Measurements from ENCODE around the gene SCN3A. TPM values are rescaled to one million over a fixed set of nuclear protein-coding genes. Genes with fewer than 3 reads are reported as not detected.

Gene SCN3A
- total RNA-seq, 1 donor from 2014 or later, result 0.30 TPM

DNA sequence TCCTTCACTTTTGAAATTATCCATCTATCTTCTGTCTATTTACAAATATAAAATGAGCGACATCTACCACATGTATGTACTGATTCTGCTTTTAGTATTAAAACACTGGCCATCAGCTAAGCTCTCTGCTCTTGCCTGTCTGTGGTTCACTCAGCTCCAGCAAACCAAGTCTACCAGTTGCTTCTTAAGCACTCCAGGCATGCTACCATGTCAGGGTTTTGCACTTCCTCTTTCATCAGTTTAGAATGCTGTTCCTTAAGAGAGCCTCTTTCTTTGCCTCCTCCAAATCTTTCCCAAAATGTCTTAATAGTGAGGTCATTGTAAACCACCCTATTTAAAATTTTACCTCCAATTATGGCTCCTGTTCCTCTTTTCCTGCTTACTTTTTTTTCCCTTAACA, 59.5 kb downstream of the SCN3A start:
- Mint-ChIP-seq H3K4me1 (ENCODE audit: low read depth) (no peaks in the 10 kb centered on the region), H3K27ac (ENCODE audit: unreplicated experiment) (no peak overlapping the region)
- TF ChIP-seq, protein P1, sequence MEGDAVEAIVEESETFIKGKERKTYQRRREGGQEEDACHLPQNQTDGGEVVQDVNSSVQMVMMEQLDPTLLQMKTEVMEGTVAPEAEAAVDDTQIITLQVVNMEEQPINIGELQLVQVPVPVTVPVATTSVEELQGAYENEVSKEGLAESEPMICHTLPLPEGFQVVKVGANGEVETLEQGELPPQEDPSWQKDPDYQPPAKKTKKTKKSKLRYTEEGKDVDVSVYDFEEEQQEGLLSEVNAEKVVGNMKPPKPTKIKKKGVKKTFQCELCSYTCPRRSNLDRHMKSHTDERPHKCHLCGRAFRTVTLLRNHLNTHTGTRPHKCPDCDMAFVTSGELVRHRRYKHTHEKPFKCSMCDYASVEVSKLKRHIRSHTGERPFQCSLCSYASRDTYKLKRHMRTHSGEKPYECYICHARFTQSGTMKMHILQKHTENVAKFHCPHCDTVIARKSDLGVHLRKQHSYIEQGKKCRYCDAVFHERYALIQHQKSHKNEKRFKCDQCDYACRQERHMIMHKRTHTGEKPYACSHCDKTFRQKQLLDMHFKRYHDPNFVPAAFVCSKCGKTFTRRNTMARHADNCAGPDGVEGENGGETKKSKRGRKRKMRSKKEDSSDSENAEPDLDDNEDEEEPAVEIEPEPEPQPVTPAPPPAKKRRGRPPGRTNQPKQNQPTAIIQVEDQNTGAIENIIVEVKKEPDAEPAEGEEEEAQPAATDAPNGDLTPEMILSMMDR (IDR thresholded peaks at IDR 0.05), result no peak

DNA sequence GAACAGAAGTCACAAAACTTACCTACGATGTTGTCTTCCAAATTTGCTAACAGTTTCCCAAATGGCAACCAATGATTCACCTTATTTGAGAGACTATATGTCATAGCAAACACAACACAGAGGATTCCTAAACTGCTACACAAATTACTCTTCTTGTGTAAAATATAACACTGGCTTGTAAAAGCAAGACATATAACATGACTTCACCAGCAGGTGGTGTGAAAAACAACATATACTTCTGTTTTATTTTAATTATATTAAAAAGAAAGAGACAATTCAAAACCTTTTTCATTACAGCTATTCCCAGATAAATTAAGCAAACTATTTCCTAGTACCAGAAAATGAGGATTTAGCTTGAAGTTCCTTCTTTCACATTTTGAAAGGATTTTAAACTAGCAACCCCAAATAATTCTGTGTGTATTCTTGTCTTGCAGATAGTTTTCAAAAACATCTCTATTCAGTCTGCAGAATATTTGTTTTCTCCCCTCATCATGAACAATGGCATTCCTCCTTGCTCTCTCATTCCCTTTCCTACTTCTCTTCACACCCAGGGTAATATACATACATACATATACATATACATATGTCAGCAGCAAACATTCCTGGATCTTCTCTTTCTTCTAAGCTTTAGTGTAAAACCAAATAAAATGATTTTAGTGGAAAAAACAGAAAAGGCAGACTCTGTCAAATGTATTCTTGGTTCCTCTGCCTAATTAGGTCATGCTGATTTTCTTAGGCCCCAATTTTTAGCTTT, 62.1 kb downstream of the SCN3A start:
- no peak overlapping the region for H3K4me3 Mint-ChIP-seq (ENCODE audit: unreplicated experiment)
- no peaks in the 10 kb centered on the region for H3K4me1 Mint-ChIP-seq (ENCODE audit: low read depth)
- no peaks in the 10 kb centered on the region for H3K27me3 Mint-ChIP-seq (ENCODE audit: low read depth)
- H3K9me3 Mint-ChIP-seq (ENCODE audit: low read depth), result no peaks in the 10 kb centered on the region
- H3K36me3 Mint-ChIP-seq (ENCODE audit: low read depth), result no peaks in the 10 kb centered on the region
- DNase-seq (ENCODE audit: low spot score), result no peak
- TF ChIP-seq, protein P1 (IDR thresholded peaks at IDR 0.05), result peak; percentile 75
- H3K27ac Mint-ChIP-seq (ENCODE audit: unreplicated experiment), result no peak overlapping the region

More for the DNA sequence above, 59.5 kb downstream of the SCN3A start:
- Mint-ChIP-seq H3K9me3 (ENCODE audit: low read depth) (no peaks in the 10 kb centered on the region), H3K27me3 (ENCODE audit: low read depth) (no peaks in the 10 kb centered on the region), H3K4me3 (ENCODE audit: unreplicated experiment) (no peak overlapping the region), H3K36me3 (ENCODE audit: low read depth) (no peaks in the 10 kb centered on the region)
- DNase-seq (ENCODE audit: low spot score), result no peak

DNA sequence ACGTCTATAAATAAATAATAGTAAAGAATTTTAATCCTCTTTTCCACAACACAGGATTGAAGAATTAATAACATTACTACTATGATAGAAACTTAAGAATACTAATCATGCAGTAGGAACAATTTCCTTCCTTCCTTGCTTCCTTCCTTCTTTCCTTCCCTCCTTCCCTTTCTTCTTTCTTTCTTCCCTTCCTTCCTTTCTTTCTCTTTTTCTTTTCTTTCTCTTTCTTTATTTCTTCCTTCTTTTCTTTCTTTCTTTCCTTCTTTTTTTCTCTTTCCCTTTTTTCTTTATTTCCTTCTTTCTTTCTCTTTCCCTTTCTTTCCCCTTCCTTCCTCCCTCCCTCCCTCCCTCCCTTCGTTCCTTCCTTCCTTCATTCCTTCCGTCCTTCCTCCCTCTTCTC, 77.6 kb downstream of the SCN3A start:
- no peak for DNase-seq (ENCODE audit: low spot score)
- Mint-ChIP-seq H3K4me1 (ENCODE audit: low read depth) (peaks cover under 1% of the 10 kb centered on the region), H3K27ac (ENCODE audit: unreplicated experiment) (peak overlapping the region; percentile 54), H3K36me3 (ENCODE audit: low read depth) (no peaks in the 10 kb centered on the region), H3K4me3 (ENCODE audit: unreplicated experiment) (no peak overlapping the region), H3K27me3 (ENCODE audit: low read depth) (no peaks in the 10 kb centered on the region), H3K9me3 (ENCODE audit: low read depth) (peaks cover 2% of the 10 kb centered on the region)
- TF ChIP-seq, protein P1 (IDR thresholded peaks at IDR 0.05), result no peak

DNA sequence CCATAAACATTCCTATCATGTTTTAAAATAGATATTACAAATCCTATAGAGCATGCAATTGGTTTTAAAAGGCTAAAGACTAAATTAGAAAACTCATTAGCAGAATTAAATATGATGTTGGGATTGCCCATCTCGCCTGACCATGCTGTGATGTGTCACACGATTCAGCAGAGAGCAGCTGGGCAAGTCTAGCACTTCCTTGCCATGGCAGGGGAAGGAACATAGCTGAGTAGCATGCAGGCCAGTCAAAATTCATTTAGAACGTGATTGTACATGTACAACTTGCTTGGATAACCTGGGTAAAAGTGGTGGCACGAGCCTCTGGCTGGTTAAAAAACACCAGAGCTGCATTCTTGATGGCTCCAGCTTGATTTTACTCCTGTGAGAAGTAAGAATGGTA, 81.3 kb downstream of the SCN3A start:
- Mint-ChIP-seq H3K9me3 (ENCODE audit: low read depth) (no peaks in the 10 kb centered on the region), H3K4me1 (ENCODE audit: low read depth) (peaks cover 6% of the 10 kb centered on the region), H3K36me3 (ENCODE audit: low read depth) (no peaks in the 10 kb centered on the region), H3K27ac (ENCODE audit: unreplicated experiment) (no peak overlapping the region), H3K4me3 (ENCODE audit: unreplicated experiment) (no peak overlapping the region), H3K27me3 (ENCODE audit: low read depth) (no peaks in the 10 kb centered on the region)
- TF ChIP-seq, protein P1 (IDR thresholded peaks at IDR 0.05), result no peak
- no peak for DNase-seq (ENCODE audit: low spot score)

DNA sequence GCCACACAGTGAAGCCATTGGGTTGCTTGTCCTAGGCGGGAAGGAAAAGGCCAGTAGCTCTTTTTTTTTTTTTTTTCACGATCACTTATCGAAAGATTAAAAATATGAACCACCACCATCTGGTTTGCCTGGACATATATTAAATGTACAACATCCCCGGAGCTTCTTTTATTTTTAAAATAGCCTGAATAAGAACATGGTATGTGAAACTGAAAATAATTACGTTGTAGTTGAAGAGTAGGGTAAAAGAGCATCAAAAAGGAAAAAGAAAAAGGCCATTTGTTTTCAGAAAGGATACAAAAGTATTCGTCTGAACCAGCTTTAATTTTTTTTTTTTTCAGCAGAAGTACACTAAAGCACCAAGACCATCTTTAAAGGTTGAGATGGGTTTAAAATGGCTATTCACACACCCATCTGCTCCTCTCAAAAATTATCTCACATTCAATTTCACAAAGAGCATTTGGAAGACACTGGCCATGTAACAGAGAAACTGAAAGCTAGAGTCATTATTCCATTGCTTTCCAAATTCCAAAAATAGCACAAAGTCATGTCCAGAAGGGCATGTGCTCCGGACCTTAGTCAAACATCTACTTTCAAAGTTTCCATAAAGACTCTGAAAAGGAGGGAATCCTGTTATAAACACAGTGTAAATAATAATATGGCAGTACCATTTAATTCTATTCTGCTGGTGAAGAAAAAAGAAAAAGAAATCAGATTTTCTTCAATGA, 82.9 kb downstream of the SCN3A start:
- no peak for DNase-seq (ENCODE audit: low spot score)
- Mint-ChIP-seq H3K27me3 (ENCODE audit: low read depth) (no peaks in the 10 kb centered on the region), H3K9me3 (ENCODE audit: low read depth) (peaks cover 3% of the 10 kb centered on the region), H3K27ac (ENCODE audit: unreplicated experiment) (no peak overlapping the region), H3K4me3 (ENCODE audit: unreplicated experiment) (no peak overlapping the region), H3K36me3 (ENCODE audit: low read depth) (no peaks in the 10 kb centered on the region), H3K4me1 (ENCODE audit: low read depth) (peaks cover 6% of the 10 kb centered on the region)
- TF ChIP-seq, protein P1 (IDR thresholded peaks at IDR 0.05), result no peak

Data from chondrocyte (in vitro differentiated cells).